ENCODE results near the gene HNRNPM.

Gene HNRNPM

GRCh38 chr19:8461376-8461775, 16.6 kb downstream of the HNRNPM start:
- DNase-seq: no peak

GRCh38 chr19:8461891-8462290, 17.1 kb downstream of the HNRNPM start:
- no peak for DNase-seq

- DNase-seq: no peak
Measured at GRCh38 chr19:8462571-8462970, 17.8 kb downstream of the HNRNPM start.

- DNase-seq: no peak
Measured at GRCh38 chr19:8463365-8463764, 18.6 kb downstream of the HNRNPM start.

GRCh38 chr19:8466018-8466417, 21.2 kb downstream of the HNRNPM start:
- no peak for DNase-seq

- DNase-seq: no peak
Measured at GRCh38 chr19:8468124-8468523, 23.3 kb downstream of the HNRNPM start.

GRCh38 chr19:8468761-8469373, 24.1 kb downstream of the HNRNPM start:
- no peak for DNase-seq

- no peak for DNase-seq
Measured at GRCh38 chr19:8469613-8470368, 25.0 kb downstream of the HNRNPM start.

- no peak for DNase-seq
Measured at GRCh38 chr19:8473648-8474476, 29.1 kb downstream of the HNRNPM start.

- DNase-seq: no peak
Measured at GRCh38 chr19:8475005-8475404, 30.2 kb downstream of the HNRNPM start.

- no peak for DNase-seq
Measured at GRCh38 chr19:8476524-8476923, 31.7 kb downstream of the HNRNPM start.

GRCh38 chr19:8477889-8478288, 33.1 kb downstream of the HNRNPM start:
- no peak for DNase-seq

- DNase-seq: no peak
Measured at GRCh38 chr19:8478598-8478997, 33.8 kb downstream of the HNRNPM start.

GRCh38 chr19:8481201-8481600, 36.4 kb downstream of the HNRNPM start:
- DNase-seq: no peak

- no peak for DNase-seq
Measured at GRCh38 chr19:8481616-8482015, 36.8 kb downstream of the HNRNPM start.

GRCh38 chr19:8482696-8483095, 37.9 kb downstream of the HNRNPM start:
- no peak for DNase-seq

GRCh38 chr19:8483165-8483564, 38.4 kb downstream of the HNRNPM start:
- no peak for DNase-seq

- no peak for DNase-seq
Measured at GRCh38 chr19:8484331-8484894, 39.6 kb downstream of the HNRNPM start.

- DNase-seq: no peak
Measured at GRCh38 chr19:8485561-8486371, 41.0 kb downstream of the HNRNPM start.

GRCh38 chr19:8486661-8487136, 41.9 kb downstream of the HNRNPM start:
- no peak for DNase-seq

GRCh38 chr19:8487137-8487851, 42.5 kb downstream of the HNRNPM start:
- DNase-seq: no peak

GRCh38 chr19:8488365-8488764, 43.6 kb downstream of the HNRNPM start:
- DNase-seq: no peak

Data from kidney glomerular epithelial cell (primary cell).